ENCODE data around the gene FAM216A.

DNA sequence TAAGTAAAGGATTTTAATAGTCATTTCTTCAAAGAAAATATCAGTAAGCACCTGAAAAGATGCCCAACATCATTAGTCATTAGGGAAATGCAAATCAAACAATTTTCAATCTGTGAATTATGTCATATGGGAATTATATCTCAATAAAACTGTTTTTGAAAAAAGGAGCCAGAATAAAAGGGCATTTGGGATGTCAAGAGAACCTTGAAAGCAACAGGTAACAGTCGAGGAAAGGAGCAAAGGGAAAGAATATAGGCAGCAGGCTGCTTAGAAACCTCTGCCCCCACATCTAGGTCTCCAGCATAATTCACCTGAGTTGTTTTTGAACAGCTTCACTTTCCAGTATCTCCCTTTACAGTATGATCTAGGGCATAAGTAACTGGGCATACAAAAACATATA, 45.7 kb downstream of the FAM216A start:
- TF ChIP-seq TAF1 (IDR thresholded peaks at IDR 0.05; ENCODE audit: low read depth) = no peak
- TF ChIP-seq, protein P1, sequence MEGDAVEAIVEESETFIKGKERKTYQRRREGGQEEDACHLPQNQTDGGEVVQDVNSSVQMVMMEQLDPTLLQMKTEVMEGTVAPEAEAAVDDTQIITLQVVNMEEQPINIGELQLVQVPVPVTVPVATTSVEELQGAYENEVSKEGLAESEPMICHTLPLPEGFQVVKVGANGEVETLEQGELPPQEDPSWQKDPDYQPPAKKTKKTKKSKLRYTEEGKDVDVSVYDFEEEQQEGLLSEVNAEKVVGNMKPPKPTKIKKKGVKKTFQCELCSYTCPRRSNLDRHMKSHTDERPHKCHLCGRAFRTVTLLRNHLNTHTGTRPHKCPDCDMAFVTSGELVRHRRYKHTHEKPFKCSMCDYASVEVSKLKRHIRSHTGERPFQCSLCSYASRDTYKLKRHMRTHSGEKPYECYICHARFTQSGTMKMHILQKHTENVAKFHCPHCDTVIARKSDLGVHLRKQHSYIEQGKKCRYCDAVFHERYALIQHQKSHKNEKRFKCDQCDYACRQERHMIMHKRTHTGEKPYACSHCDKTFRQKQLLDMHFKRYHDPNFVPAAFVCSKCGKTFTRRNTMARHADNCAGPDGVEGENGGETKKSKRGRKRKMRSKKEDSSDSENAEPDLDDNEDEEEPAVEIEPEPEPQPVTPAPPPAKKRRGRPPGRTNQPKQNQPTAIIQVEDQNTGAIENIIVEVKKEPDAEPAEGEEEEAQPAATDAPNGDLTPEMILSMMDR (IDR thresholded peaks at IDR 0.05; ENCODE audit: poor library complexity, severe bottlenecking) = no peak
- TF ChIP-seq SMC3 (conservative IDR thresholded peaks at IDR 0.05; ENCODE audit: poor library complexity) = no peak
- TF ChIP-seq EP300 (conservative IDR thresholded peaks at IDR 0.05; ENCODE audit: poor library complexity, severe bottlenecking) = no peak
- no peak for TF ChIP-seq MXI1 (conservative IDR thresholded peaks at IDR 0.05; ENCODE audit: poor library complexity, severe bottlenecking)
- no peak for TF ChIP-seq EZH2 (IDR thresholded peaks at IDR 0.05; ENCODE audit: borderline replicate concordance, insufficient read depth, low read length, poor library complexity, severe bottlenecking)
- no peak for TF ChIP-seq RAD21 (conservative IDR thresholded peaks at IDR 0.05)
- TF ChIP-seq, protein P2, sequence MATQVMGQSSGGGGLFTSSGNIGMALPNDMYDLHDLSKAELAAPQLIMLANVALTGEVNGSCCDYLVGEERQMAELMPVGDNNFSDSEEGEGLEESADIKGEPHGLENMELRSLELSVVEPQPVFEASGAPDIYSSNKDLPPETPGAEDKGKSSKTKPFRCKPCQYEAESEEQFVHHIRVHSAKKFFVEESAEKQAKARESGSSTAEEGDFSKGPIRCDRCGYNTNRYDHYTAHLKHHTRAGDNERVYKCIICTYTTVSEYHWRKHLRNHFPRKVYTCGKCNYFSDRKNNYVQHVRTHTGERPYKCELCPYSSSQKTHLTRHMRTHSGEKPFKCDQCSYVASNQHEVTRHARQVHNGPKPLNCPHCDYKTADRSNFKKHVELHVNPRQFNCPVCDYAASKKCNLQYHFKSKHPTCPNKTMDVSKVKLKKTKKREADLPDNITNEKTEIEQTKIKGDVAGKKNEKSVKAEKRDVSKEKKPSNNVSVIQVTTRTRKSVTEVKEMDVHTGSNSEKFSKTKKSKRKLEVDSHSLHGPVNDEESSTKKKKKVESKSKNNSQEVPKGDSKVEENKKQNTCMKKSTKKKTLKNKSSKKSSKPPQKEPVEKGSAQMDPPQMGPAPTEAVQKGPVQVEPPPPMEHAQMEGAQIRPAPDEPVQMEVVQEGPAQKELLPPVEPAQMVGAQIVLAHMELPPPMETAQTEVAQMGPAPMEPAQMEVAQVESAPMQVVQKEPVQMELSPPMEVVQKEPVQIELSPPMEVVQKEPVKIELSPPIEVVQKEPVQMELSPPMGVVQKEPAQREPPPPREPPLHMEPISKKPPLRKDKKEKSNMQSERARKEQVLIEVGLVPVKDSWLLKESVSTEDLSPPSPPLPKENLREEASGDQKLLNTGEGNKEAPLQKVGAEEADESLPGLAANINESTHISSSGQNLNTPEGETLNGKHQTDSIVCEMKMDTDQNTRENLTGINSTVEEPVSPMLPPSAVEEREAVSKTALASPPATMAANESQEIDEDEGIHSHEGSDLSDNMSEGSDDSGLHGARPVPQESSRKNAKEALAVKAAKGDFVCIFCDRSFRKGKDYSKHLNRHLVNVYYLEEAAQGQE (IDR thresholded peaks at IDR 0.05; ENCODE audit: borderline replicate concordance) = no peak
- TF ChIP-seq POLR2AphosphoS5 (IDR thresholded peaks at IDR 0.05) = no peak

Data from neural cell (in vitro differentiated cells).